ENCODE results near the gene SLC41A3.

SLC41A3 gene

DNA sequence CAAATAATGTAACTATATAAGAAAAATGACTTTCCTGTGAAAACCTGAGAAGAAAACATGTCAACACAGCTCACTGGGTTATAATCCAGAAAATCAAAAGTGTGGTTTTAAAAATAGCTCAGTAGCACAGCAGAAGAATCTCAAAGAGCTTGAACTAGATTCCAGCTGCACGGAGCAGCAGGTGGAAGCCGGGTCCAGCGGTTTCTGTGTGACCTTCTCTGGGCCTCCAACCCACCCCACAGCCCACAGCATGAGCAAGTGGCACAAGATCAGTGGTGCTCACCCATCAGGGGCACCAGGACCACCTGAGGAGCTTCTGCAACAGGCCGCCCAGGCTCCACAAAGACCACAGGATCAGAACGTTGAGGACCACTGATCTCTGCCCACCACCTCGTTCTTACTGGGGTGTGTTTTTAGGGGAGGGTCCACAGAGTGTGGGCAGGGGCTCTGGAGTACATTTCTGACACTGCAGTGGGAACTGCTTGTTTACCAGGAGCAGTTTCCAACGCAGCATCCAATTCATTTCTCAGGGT, 23.2 kb downstream of the SLC41A3 start:
- no peak overlapping the region for H2AFZ ChIP-seq (ENCODE audit: low read length)
- H4K20me1 ChIP-seq (ENCODE audit: insufficient read depth, low read length, poor library complexity, severe bottlenecking) = no peaks in the 10 kb centered on the region
- H3K4me2 ChIP-seq (ENCODE audit: low read depth, low read length, poor library complexity, severe bottlenecking) = no peak overlapping the region
- TF ChIP-seq, protein P1, sequence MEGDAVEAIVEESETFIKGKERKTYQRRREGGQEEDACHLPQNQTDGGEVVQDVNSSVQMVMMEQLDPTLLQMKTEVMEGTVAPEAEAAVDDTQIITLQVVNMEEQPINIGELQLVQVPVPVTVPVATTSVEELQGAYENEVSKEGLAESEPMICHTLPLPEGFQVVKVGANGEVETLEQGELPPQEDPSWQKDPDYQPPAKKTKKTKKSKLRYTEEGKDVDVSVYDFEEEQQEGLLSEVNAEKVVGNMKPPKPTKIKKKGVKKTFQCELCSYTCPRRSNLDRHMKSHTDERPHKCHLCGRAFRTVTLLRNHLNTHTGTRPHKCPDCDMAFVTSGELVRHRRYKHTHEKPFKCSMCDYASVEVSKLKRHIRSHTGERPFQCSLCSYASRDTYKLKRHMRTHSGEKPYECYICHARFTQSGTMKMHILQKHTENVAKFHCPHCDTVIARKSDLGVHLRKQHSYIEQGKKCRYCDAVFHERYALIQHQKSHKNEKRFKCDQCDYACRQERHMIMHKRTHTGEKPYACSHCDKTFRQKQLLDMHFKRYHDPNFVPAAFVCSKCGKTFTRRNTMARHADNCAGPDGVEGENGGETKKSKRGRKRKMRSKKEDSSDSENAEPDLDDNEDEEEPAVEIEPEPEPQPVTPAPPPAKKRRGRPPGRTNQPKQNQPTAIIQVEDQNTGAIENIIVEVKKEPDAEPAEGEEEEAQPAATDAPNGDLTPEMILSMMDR (conservative IDR thresholded peaks at IDR 0.05; ENCODE audit: low read length) = no peak
- TF ChIP-seq EZH2phosphoT487 (IDR thresholded peaks at IDR 0.05; ENCODE audit: borderline replicate concordance) = no peak
- no peaks in the 10 kb centered on the region for H3K9me3 ChIP-seq (ENCODE audit: insufficient read depth, low read depth, low read length)
- 0 out of 2 replicates have a peak, but pooled peaks cover 3% of the 10 kb centered on the region for H3F3A ChIP-seq (ENCODE audit: low read depth)
- no peaks in the 10 kb centered on the region for H3K9me2 ChIP-seq (replicated peaks; ENCODE audit: low read depth, low read length)
- H3K4me3 ChIP-seq (ENCODE audit: low read length, poor library complexity, severe bottlenecking) = no peak overlapping the region
- H3K36me3 ChIP-seq (ENCODE audit: insufficient read depth, low read length) = no peaks in the 10 kb centered on the region; the same call in 1 of the 2 replicates
- H3K9ac ChIP-seq (ENCODE audit: low read depth, low read length, poor library complexity, severe bottlenecking) = no peak overlapping the region
- no peaks in the 10 kb centered on the region for H3K79me2 ChIP-seq (ENCODE audit: insufficient read depth, low read length)
- H3K4me1 ChIP-seq (ENCODE audit: insufficient read depth, low read length, poor library complexity, severe bottlenecking) = peaks cover 29% of the 10 kb centered on the region
- H3K27me3 ChIP-seq (ENCODE audit: insufficient read depth, low read length, poor library complexity, severe bottlenecking) = no peaks in the 10 kb centered on the region

GRCh38 chr3:126058666-126059065, 25.3 kb downstream of the SLC41A3 start:
- TF ChIP-seq, protein P1 (conservative IDR thresholded peaks at IDR 0.05; ENCODE audit: low read length) = no peak
- no peak for TF ChIP-seq EZH2phosphoT487 (IDR thresholded peaks at IDR 0.05; ENCODE audit: borderline replicate concordance)
- Histone ChIP-seq H3K4me1 (ENCODE audit: insufficient read depth, low read length, poor library complexity, severe bottlenecking) (peaks cover 9% of the 10 kb centered on the region), H4K20me1 (ENCODE audit: insufficient read depth, low read length, poor library complexity, severe bottlenecking) (no peaks in the 10 kb centered on the region), H3K79me2 (ENCODE audit: insufficient read depth, low read length) (no peaks in the 10 kb centered on the region), H3K9me2 (replicated peaks; ENCODE audit: low read depth, low read length) (no peaks in the 10 kb centered on the region), H3K4me3 (ENCODE audit: low read length, poor library complexity, severe bottlenecking) (no peak overlapping the region), H3K36me3 (ENCODE audit: insufficient read depth, low read length) (no peaks in the 10 kb centered on the region), H3K9ac (ENCODE audit: low read depth, low read length, poor library complexity, severe bottlenecking) (no peak overlapping the region), H2AFZ (ENCODE audit: low read length) (no peak overlapping the region), H3K9me3 (ENCODE audit: insufficient read depth, low read depth, low read length) (no peaks in the 10 kb centered on the region), H3K27me3 (ENCODE audit: insufficient read depth, low read length, poor library complexity, severe bottlenecking) (no peaks in the 10 kb centered on the region), H3K4me2 (ENCODE audit: low read depth, low read length, poor library complexity, severe bottlenecking) (no peak overlapping the region), H3F3A (ENCODE audit: low read depth) (no peaks in the 10 kb centered on the region)

DNA sequence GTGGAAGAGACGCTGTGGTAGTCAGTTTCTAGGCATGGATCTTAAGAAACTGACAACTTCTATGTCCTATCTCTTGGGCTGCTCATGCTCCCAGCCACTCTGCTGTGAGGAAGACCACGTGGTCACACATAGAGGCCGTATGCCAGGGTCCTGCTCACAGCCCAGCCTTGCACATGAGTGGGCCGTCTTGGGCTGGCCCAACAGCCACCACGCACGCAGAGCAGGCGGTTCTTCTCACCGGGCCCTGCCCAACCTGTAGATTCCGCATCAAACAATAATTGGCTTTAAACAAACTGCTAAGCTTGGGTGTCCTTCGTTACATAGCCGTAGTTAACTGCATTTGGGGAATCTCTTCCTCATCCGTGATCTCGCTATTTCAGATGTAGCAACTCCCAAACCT, 26.0 kb downstream of the SLC41A3 start:
- Histone ChIP-seq H2AFZ (ENCODE audit: low read length) (no peak overlapping the region), H3K36me3 (ENCODE audit: insufficient read depth, low read length) (no peaks in the 10 kb centered on the region), H4K20me1 (ENCODE audit: insufficient read depth, low read length, poor library complexity, severe bottlenecking) (no peaks in the 10 kb centered on the region), H3K9me2 (replicated peaks; ENCODE audit: low read depth, low read length) (no peaks in the 10 kb centered on the region), H3K79me2 (ENCODE audit: insufficient read depth, low read length) (no peaks in the 10 kb centered on the region), H3K4me1 (ENCODE audit: insufficient read depth, low read length, poor library complexity, severe bottlenecking) (peaks cover 4% of the 10 kb centered on the region), H3K9me3 (ENCODE audit: insufficient read depth, low read depth, low read length) (no peaks in the 10 kb centered on the region), H3K27me3 (ENCODE audit: insufficient read depth, low read length, poor library complexity, severe bottlenecking) (no peaks in the 10 kb centered on the region), H3F3A (ENCODE audit: low read depth) (no peaks in the 10 kb centered on the region), H3K4me3 (ENCODE audit: low read length, poor library complexity, severe bottlenecking) (no peak overlapping the region), H3K9ac (ENCODE audit: low read depth, low read length, poor library complexity, severe bottlenecking) (no peak overlapping the region), H3K4me2 (ENCODE audit: low read depth, low read length, poor library complexity, severe bottlenecking) (no peak overlapping the region)
- TF ChIP-seq EZH2phosphoT487 (IDR thresholded peaks at IDR 0.05; ENCODE audit: borderline replicate concordance) = no peak
- TF ChIP-seq, protein P1 (conservative IDR thresholded peaks at IDR 0.05; ENCODE audit: low read length) = no peak

Measured in Loucy (cell line).